HG03521 (cell line): ENCODE data around the gene NPB.

Experiments
- ATAC-seq: cut with Tn5 transposase; IDR thresholded peaks from one replicate; pipeline ENCODE4 v1.9.1; 2021; ENCODE audit warnings: mild to moderate bottlenecking, moderate library complexity; ENCODE audit not compliant: unreplicated experiment

The NPB gene

GRCh38 chr17:81869221-81870130 lies 32.6 kb upstream of the NPB start:
- ATAC-seq = no peak

DNA sequence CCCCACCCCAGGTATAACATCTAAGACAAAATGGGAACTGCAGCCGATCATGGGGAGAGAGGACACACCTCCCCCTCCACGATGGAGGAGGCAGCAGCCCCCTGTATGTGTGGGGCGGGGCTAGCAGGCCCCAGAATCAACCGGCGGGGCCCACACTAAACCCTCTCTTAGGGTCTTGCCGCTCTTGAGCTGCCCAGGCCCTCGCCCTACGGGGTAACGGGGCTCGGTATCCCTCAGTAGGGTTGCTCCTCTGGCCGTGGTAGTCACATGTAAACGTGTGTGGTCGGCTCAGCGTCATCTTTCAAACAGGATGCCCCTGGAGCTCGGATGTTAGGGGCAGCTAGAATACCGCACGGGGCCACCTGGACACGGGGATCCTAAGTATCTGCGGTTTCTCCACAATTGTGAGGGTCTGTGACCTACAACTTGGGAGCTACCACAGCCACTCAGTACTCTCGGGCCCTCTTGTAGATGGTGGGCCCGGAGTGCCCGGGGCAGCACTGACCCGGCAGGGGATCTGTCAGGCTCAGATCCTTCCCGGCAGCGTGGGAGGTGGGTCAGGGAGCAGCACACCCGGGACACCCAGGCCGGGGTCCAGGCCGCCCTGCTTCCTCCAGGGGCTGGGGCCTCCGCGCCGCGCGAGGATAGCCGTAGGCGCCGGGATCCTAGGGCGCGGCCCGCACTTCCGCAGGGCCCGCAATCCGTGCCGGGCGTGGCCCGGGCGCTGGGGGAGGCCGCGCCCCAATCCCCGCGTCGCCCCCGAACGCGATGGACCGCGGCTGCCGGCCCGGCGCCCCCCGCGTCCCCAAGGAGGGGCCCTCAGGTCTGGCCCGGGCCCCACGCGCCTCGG lies 31.7 kb upstream of the NPB start:
- peak; percentile 12 for ATAC-seq

DNA sequence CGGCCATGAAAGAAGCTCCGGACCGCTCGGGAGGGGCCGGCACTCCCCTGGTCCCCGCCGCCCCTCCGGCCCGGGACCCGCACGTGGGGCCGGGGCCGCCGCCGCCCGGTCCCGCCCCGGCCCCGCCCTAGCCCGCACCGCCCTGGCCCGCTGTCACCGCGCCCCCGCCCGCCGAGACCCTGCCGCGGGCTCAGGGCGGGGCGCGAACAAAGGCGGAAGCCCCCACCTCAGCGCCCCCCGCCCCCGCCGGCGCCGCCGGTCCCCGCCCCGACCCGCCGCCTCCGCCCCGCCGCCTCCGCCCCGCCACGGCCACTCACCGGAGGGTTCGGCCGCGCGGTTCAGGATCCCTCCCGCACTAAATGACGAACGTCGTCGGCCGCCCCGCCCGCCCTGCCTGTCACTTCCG lies 31.1 kb upstream of the NPB start, which contains the start of gene ARHGDIA:
ARHGDIA (minus strand) TSS at position 357 of the 406 bp plus-strand sequence. CDS start 1,407 bp downstream, outside the sequence.
- peak; percentile 21 for ATAC-seq

DNA sequence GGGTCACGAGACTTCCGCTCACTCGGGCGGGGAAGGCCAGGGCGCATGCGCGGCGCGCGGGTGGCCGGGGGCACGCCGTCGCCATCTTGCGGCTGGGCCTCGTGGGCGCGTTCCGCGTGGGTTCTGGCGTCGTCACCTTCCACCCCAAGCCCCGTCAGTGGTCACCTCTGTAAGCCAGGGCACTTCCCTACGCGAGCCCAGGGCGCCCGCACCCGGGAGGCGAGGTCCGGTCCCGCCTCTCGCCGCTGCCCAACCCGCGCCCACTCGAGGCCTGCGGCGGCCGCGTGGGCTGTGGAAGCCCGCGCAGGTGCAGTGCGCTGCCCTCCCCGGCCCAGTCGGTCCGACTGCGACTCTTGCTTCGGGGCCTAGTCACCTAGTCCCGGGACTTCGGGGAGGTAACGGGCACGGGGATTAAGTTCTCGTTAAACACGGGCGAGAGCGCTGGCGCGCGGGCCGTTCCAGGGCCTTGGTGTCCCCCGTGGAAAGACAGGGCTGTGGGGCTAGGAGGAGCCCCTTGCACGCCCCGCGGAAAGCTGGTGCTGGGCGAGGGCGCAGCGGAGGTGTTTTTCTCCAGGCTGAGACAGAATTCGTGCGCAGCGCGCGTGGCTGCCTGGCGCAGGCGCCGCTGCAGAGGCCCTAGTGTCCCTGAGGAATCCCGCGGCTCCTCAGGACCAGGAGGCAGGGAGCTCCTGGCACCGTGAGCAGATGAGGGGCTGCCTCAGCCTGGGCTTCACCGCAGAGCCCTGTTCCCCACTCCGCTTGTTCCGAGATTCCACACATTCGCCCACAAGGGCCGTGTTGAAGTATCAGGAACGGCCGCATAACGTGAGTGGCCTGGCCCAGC lies 30.4 kb upstream of the NPB start:
- ATAC-seq = peak; percentile 55

- ATAC-seq = no peak
Observed at GRCh38 chr17:81877569-81877968, 24.5 kb upstream of the NPB start.

- ATAC-seq = no peak
Observed at GRCh38 chr17:81878294-81878693, 23.7 kb upstream of the NPB start.

DNA sequence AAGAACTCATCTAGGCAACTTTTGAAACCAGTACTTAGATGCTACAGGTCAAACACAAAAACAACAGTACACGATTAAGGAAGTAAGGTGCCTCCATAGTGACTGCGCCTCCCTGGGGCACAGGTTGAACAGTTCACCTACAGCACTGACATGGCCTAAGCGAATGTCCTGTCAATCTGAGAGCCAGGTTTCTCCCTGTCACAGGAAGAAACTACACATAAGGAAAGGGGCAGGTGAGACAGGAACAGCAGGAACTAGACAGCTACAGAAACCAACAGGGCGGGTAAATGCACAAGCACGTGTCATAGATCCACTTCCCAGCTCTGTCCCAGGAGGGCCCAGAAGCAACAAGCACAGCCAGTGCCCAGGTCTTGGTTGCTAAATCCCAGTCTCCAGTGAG lies 22.9 kb upstream of the NPB start:
- ATAC-seq = no peak

GRCh38 chr17:81884520-81884919 lies 17.5 kb upstream of the NPB start:
- no peak for ATAC-seq

DNA sequence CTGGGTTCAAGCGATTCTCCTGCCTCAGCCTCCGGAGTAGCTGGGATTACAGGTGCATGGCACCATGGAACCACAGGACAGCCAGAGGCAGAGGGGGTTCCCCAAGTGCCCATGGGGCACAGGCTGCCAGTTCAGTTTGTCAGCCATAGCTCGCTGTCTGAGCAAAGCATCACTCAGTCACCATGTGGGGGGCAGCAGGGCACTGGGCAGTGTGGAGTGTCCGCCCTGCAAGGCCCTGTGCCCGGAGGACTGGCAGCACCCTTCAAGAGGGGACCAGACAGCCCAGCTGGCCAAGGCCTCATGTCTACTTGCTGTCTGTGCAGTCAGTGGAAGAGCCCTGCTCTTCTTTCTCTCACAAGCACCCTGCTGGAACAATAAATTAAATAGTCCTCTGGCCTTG lies 17.1 kb upstream of the NPB start:
- ATAC-seq = no peak

DNA sequence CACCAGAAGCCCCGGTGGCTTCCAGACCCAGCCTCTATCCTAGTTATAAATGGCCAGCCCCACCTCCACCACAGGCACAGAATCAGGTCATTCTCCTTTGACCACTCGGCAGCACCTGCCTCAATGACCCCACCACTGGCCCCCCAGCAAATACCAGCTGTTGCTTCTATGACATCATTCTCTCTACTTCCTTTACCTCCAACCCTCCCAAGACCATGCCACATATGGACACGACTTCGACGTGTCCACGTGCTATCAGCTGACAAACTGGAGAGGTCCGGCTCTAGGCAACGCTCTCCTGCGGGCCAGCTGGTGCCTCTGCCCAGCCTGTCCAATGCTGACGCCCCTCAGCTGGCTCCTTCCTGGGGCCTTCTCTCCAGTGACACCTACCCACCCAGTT lies 16.6 kb upstream of the NPB start:
- no peak for ATAC-seq

DNA sequence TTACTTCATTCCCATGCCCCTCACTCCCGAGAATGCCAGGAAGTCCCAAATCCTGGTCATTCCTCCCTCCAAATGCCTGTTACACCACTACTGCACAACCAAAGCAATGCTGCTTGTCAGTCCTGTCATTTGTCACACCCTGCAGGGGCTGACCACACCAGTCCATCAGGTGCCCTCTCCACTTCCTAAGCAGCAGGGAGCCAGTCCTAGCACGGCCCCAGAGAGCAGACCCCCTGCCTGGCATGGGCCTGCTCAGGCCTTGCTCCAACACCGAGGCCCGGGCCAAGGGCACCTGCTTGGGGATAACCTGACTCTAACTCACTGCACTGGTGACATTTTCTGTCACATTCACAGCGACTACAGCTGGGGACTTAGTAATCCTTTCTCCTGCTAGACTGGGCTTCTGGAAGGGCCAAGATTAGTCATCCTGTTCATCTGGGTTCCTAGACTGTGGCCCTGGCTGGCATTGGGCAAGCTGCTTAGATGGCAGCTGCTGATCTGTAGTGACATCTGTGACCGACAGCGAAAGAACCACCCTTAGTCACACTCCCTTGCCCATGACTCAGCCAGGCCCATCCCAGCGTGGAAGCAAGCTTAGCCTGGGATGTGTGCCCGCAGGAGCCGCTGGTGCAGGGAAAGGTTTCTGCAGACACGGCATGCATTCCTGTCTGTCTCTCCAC lies 16.0 kb upstream of the NPB start:
- ATAC-seq = no peak

DNA sequence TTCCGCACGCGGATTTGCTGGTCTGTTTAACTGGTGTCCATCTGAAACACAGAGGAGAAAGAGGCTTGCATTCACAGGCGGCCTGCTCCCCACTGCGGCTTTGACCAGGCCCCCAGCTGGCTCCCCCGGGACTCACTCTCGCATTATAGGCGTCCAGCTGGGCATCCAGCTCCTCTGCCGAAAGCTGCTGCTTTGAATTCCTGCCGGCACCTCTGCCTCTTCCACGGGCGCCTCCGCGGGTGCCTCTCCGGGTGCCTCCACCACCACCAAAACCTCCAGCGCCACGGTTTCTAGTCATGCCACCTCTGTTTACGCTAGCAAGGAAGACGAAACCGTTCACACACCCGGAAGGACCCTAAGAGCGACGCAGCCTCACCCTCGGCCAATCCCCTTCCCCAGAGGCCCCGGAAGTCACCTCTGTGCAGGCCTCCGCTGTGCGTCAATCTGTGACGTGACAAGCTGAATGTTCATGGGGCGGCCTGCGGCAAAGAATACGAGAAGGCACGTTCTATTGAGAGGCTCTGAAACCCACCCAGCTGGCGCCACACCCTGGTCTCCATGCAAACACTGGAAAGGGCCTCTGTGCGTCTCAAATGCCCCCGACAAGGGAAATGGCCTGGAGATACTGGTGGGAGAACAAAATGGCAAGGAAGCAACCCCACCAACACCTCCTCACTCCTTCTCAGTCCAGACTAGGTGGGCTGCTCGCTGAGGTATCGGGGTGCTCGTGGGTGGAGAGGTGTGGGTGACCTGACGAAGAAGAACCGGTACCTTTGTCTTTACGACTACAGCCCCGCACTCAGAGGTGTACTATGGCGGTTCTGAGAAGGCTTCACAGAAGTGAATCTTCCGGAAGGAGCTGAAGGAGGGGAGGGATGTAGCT lies 13.7 kb upstream of the NPB start:
- no peak for ATAC-seq

GRCh38 chr17:81888988-81889595 lies 12.9 kb upstream of the NPB start:
- no peak for ATAC-seq

DNA sequence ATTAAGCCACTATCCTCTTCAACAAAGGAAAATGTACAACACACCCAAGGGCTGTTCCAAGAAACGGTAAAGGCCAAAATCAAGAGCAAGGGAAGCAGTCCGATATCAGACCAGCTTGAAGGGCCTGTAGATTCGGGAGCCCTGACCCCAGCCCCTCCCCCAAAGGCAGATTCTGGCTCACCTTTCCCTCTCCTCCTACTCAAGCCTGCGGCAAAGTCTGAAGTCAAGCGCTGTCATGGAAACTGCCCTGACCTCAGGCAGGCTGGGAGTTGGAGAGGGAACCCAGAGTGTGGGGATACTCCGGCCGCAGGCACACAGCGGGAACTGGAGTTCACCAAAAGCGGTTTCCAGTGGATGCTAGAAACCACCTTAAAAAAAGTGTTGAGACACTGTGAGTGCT lies 12.4 kb upstream of the NPB start:
- no peak for ATAC-seq

DNA sequence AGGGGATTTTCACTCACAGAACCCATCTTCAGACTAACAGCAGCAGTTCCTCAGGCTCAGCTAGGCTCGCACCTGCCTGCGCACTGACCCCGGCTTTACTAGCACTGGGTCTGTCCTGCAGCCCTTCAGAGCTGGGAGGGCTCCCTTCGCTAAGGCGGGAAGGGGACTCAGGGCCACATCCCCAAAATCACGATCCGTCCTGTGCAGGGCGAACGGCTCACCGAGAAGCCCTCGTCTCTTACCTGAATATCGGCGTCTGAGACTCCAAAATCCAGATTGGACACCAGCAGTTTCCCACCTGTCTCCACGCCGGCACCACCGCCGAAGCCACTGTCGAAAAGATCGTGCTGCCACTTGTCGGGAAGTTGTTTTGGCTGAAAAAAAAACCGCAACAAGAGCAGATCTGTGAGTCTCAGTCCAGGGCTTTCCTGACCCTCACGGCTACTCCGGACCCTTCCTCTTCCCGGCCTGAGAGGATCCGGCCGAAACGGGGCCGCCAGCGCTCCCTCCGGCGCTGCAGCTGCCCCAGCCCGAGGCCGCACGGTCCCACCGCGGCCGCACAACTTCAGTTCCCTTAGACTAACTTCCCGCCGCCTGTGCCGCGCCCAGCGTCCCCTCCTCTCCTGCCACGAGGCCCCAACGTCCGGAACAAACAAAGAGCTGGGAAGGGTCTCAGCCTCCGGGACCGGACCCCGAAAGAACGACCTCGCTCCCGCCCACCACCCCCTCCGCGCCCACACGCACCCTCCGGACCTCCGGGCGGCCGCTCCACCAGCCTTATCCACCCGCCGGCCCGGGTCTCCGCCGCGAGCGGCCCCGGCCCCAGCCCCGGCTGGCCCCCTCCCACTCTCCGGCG lies 11.4 kb upstream of the NPB start:
- ATAC-seq = no peak

- peak; percentile 30 for ATAC-seq
Observed at GRCh38 chr17:81891303-81891552, 10.8 kb upstream of the NPB start.

GRCh38 chr17:81895400-81895799 lies 6.6 kb upstream of the NPB start:
- no peak for ATAC-seq
